Measurements from ENCODE around the gene TIA1.
"Not testable (repeated sequence)": the region's sequence is repeated elsewhere in the genome, so short reads cannot be mapped to it uniquely, and the experiment has no call there.

Gene TIA1, protein sequence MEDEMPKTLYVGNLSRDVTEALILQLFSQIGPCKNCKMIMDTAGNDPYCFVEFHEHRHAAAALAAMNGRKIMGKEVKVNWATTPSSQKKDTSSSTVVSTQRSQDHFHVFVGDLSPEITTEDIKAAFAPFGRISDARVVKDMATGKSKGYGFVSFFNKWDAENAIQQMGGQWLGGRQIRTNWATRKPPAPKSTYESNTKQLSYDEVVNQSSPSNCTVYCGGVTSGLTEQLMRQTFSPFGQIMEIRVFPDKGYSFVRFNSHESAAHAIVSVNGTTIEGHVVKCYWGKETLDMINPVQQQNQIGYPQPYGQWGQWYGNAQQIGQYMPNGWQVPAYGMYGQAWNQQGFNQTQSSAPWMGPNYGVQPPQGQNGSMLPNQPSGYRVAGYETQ

DNA sequence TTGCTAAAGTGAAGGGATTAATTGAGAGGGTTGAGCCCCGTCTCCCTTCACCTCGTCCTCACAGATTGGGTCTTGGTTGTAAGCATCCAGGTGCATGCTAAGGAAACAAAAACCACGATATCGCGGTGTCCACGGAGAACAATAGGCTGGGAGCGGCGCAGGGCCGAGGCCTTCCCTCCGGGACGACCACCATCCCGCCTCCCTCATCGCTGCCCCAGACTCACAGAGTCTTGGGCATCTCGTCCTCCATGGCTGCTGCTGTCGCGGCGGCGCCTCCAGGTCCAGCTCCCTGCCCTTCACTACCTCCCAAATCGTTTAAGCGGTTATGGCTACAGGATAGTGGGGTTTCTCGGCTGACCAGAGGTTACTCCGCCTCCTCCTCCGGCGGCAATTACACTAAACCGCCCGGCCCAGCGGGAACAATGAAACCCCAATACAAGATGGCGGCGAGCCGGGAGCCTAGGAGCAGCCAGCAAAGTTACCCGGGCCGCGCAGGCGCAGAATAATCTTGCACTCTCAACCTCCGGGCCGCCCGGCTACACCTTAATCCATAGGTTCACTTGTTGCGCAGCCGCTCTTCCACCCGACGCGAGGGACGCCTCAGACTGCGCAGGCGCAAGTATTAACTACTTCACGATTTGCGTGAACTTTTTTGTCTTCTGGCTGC lies at the start of gene TIA1:
TIA1 (minus strand) TSS at position 448 of the 667 bp plus-strand sequence; CDS start at position 250, 198 bp downstream.
- H3K4me1 ChIP-seq (ENCODE audit: low read length): 0 out of 2 replicates have a peak, but pooled peaks cover 3% of the 10 kb centered on the region
- H3K4me2 ChIP-seq (ENCODE audit: low read depth, low read length): peak within 1 kb of the TSS; percentile 59
- no peaks in the 10 kb centered on the region for H3K36me3 ChIP-seq (replicated peaks; ENCODE audit: insufficient read depth, low read length)
- peak within 1 kb of the TSS; percentile 90 for H3K9ac ChIP-seq (ENCODE audit: low read length)
- peak within 1 kb of the TSS; percentile 74 for H2AFZ ChIP-seq (ENCODE audit: low read length)
- H3F3A ChIP-seq (ENCODE audit: insufficient read depth, low read length): peaks cover 19% of the 10 kb centered on the region
- peak within 1 kb of the TSS; percentile 93 for H3K27ac ChIP-seq (ENCODE audit: low read length)
- peak within 1 kb of the TSS; percentile 91 for H3K4me3 ChIP-seq (ENCODE audit: low read length)
- DNase-seq: peak; percentile 100
- peaks cover 50% of the 10 kb centered on the region for H3K79me2 ChIP-seq (ENCODE audit: low read length)
- no peaks in the 10 kb centered on the region for H3K9me2 ChIP-seq (replicated peaks; ENCODE audit: insufficient read depth, low read length)
- no peaks in the 10 kb centered on the region for H3K27me3 ChIP-seq (replicated peaks; ENCODE audit: insufficient read depth, low read length)
- no peaks in the 10 kb centered on the region for H3K9me3 ChIP-seq (replicated peaks; ENCODE audit: insufficient read depth, low read length)
- peaks cover 5% of the 10 kb centered on the region; the same call in 1 of the 2 replicates for H4K20me1 ChIP-seq (ENCODE audit: insufficient read depth, low read length)
- TF ChIP-seq EZH2 (optimal IDR thresholded peaks at IDR 0.05; ENCODE audit: low read depth, low read length) (no peak), EZH2phosphoT487 (IDR thresholded peaks at IDR 0.05; ENCODE audit: low read length) (no peak)
- TF ChIP-seq, protein P1, sequence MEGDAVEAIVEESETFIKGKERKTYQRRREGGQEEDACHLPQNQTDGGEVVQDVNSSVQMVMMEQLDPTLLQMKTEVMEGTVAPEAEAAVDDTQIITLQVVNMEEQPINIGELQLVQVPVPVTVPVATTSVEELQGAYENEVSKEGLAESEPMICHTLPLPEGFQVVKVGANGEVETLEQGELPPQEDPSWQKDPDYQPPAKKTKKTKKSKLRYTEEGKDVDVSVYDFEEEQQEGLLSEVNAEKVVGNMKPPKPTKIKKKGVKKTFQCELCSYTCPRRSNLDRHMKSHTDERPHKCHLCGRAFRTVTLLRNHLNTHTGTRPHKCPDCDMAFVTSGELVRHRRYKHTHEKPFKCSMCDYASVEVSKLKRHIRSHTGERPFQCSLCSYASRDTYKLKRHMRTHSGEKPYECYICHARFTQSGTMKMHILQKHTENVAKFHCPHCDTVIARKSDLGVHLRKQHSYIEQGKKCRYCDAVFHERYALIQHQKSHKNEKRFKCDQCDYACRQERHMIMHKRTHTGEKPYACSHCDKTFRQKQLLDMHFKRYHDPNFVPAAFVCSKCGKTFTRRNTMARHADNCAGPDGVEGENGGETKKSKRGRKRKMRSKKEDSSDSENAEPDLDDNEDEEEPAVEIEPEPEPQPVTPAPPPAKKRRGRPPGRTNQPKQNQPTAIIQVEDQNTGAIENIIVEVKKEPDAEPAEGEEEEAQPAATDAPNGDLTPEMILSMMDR (IDR thresholded peaks at IDR 0.05; ENCODE audit: low read length): no peak

DNA sequence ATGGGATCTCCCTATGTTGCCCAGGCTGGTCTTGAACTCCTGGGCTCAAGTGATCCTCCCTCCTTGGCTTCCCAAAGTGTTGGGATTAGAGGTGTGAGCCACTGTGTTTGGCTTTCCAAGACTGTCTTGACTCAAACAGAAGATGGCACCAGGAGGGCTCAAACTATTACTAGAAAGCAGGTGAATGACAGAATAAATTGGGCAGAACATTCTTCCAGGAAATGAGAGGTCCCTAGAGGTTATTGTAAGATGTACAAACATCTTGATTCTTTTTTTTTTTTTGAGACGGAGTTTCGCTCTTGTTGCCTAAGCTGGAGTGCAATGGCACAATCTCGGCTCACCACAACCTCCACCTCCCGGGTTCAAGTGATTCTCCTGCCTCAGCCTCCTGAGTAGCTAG lies 49.4 kb upstream of the TIA1 start:
- not testable (repeated sequence) for H4K20me1 ChIP-seq (ENCODE audit: insufficient read depth, low read length); H2AFZ ChIP-seq (ENCODE audit: low read length); H3K9me2 ChIP-seq (replicated peaks; ENCODE audit: insufficient read depth, low read length); H3K4me3 ChIP-seq (ENCODE audit: low read length); H3K27ac ChIP-seq (ENCODE audit: low read length); H3K27me3 ChIP-seq (replicated peaks; ENCODE audit: insufficient read depth, low read length); H3K9ac ChIP-seq (ENCODE audit: low read length); H3K9me3 ChIP-seq (replicated peaks; ENCODE audit: insufficient read depth, low read length); H3K36me3 ChIP-seq (replicated peaks; ENCODE audit: insufficient read depth, low read length); H3K4me1 ChIP-seq (ENCODE audit: low read length); H3K4me2 ChIP-seq (ENCODE audit: low read depth, low read length); DNase-seq
- Histone ChIP-seq H3F3A (ENCODE audit: insufficient read depth, low read length) (peaks cover 15% of the 10 kb centered on the region), H3K79me2 (ENCODE audit: low read length) (peaks cover 28% of the 10 kb centered on the region)

DNA sequence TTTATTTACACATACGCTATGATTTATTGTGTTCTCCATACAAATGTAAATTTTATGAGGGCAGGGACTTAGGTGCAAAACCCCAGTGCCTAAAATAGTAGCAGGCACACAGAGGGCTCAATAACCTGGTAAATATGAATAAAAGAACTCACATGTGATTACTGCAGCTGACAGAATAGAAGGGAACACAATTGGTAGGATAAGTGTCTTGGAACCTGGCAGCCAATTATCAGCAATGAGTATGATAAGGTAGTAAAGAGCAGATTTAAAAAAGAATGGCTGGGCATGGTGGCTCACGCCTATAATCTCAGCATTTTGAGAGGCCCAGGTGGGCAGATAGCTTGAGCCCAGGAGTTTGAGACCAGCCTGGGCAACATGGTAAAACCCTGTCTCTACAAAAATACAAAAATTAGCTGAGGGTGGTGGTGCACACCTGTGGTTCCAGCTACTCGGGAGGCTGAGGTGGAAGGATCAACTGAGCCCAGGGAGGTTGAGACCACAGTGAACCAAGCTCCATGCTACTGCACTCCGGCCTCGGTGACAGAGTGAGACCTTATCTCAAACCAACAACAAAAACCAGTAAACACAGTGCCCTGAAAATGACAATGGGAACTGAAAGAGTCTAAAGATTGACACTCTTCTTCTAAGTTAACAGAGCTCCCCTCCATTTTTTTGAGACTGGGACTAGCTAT lies 35.2 kb upstream of the TIA1 start:
- Histone ChIP-seq H3K4me1 (ENCODE audit: low read length) (no peaks in the 10 kb centered on the region), H3K4me2 (ENCODE audit: low read depth, low read length) (no peak overlapping the region), H4K20me1 (ENCODE audit: insufficient read depth, low read length) (peaks cover 5% of the 10 kb centered on the region; the same call in 1 of the 2 replicates), H3K9me2 (replicated peaks; ENCODE audit: insufficient read depth, low read length) (no peaks in the 10 kb centered on the region), H3K9ac (ENCODE audit: low read length) (no peak overlapping the region), H3K36me3 (replicated peaks; ENCODE audit: insufficient read depth, low read length) (peaks cover 36% of the 10 kb centered on the region), H3K9me3 (replicated peaks; ENCODE audit: insufficient read depth, low read length) (no peaks in the 10 kb centered on the region), H3F3A (ENCODE audit: insufficient read depth, low read length) (peaks cover 7% of the 10 kb centered on the region; the same call in 1 of the 2 replicates), H3K79me2 (ENCODE audit: low read length) (peaks cover 71% of the 10 kb centered on the region), H3K27ac (ENCODE audit: low read length) (no peak overlapping the region), H3K4me3 (ENCODE audit: low read length) (no peak overlapping the region), H2AFZ (ENCODE audit: low read length) (no peak overlapping the region), H3K27me3 (replicated peaks; ENCODE audit: insufficient read depth, low read length) (no peaks in the 10 kb centered on the region)
- no peak for DNase-seq
- no peak for TF ChIP-seq EZH2 (optimal IDR thresholded peaks at IDR 0.05; ENCODE audit: low read depth, low read length)
- no peak for TF ChIP-seq EZH2phosphoT487 (IDR thresholded peaks at IDR 0.05; ENCODE audit: low read length)
- TF ChIP-seq, protein P1 (IDR thresholded peaks at IDR 0.05; ENCODE audit: low read length): no peak

Data from MM.1S (cell line).